Renal cortical epithelial cell (primary cell): ENCODE results near the gene TNFAIP2. TPM values are rescaled to one million over a fixed set of nuclear protein-coding genes. Genes with fewer than 3 reads are reported as not detected.
A peak's percentile ranks its signal among the peaks of the same experiment; 100 is the strongest.
"Not testable (repeated sequence)": the region's sequence is repeated elsewhere in the genome, so short reads cannot be mapped to it uniquely, and the experiment has no call there.

Source experiments
- DNase-seq: peaks from one replicate; pipeline ENCODE4 v3.0.0-alpha.2; 2011; ENCODE audit warnings: low read depth
- total RNA-seq: library from RNA; depleted of rRNA; stranded (reverse); fragments of >200 nt; gene quantifications from 2 replicates; pipeline ENCODE4 v1.2.3, GENCODE V29; 2014

The TNFAIP2 gene
- total RNA-seq, 1 donor from 2014 or later, result 530 TPM

GRCh38 chr14:103135333-103136260 lies 12.3 kb downstream of the TNFAIP2 start:
- no peak for DNase-seq

- DNase-seq, result peak; percentile 60
Measured at GRCh38 chr14:103136388-103137271, 13.4 kb downstream of the TNFAIP2 start.

- no peak for DNase-seq
Measured at GRCh38 chr14:103137689-103138300, 14.5 kb downstream of the TNFAIP2 start.

- no peak for DNase-seq
Measured at GRCh38 chr14:103138301-103139131, 15.3 kb downstream of the TNFAIP2 start.

GRCh38 chr14:103139132-103140025 lies 16.1 kb downstream of the TNFAIP2 start:
- no peak for DNase-seq

- DNase-seq, result peak; percentile 89
Measured at GRCh38 chr14:103140316-103141109, 17.3 kb downstream of the TNFAIP2 start.

GRCh38 chr14:103141117-103141796 lies 18.0 kb downstream of the TNFAIP2 start:
- DNase-seq, result peak; percentile 57

- DNase-seq, result no peak
Measured at GRCh38 chr14:103142026-103142425, 18.8 kb downstream of the TNFAIP2 start.

- no peak for DNase-seq
Measured at GRCh38 chr14:103142721-103143302, 19.6 kb downstream of the TNFAIP2 start.

GRCh38 chr14:103143506-103143905 lies 20.2 kb downstream of the TNFAIP2 start:
- peak; percentile 59 for DNase-seq

GRCh38 chr14:103144085-103144484 lies 20.8 kb downstream of the TNFAIP2 start:
- DNase-seq, result peak; percentile 60

- DNase-seq, result no peak
Measured at GRCh38 chr14:103146141-103146709, 23.0 kb downstream of the TNFAIP2 start.

GRCh38 chr14:103149351-103150237 lies 26.3 kb downstream of the TNFAIP2 start:
- DNase-seq, result no peak

GRCh38 chr14:103151270-103151945 lies 28.1 kb downstream of the TNFAIP2 start:
- no peak for DNase-seq

- DNase-seq, result peak; percentile 86
Measured at GRCh38 chr14:103155010-103155409, 31.7 kb downstream of the TNFAIP2 start.

- DNase-seq, result not testable (repeated sequence)
Measured at GRCh38 chr14:103155416-103155815, 32.2 kb downstream of the TNFAIP2 start.
